Smooth muscle cell of trachea (primary cell): ENCODE data around the gene CUL4B. TPM values are rescaled to one million over a fixed set of nuclear protein-coding genes. Genes with fewer than 3 reads are reported as not detected.

ENCODE experiments used
- total RNA-seq: library from RNA; depleted of rRNA; stranded (reverse); fragments of >200 nt; gene quantifications from 2 replicates; pipeline ENCODE4 v1.2.1, GENCODE V29; 2014

The CUL4B gene
- total RNA-seq: 36.7 and 50.8 TPM in 2 replicates

GRCh38 chrX:120560842-120561633, at the start of gene CUL4B:
CUL4B (minus strand) TSS chrX:120560962; CDS start chrX:120560638, 324 bp downstream.

GRCh38 chrX:120603707-120604360, 43.1 kb upstream of the CUL4B start, which contains the start of gene MCTS1:
MCTS1 (plus strand) TSS chrX:120604101; CDS start chrX:120604237, 136 bp downstream.

Other genes starting within 250 kb of the CUL4B start
- under 0.01 TPM in 1 of 2 replicates, not detected in the other for gene TMEM255A, start 249.5 kb downstream of the CUL4B start, total RNA-seq
- gene ATP1B4, start 198.9 kb downstream of the CUL4B start, total RNA-seq: not detected in 2 replicates
- 188 and 228 TPM in 2 replicates for gene LAMP2, start 91.7 kb downstream of the CUL4B start, total RNA-seq
- 20.5 and 45.1 TPM in 2 replicates for gene MCTS1, start 43.1 kb upstream of the CUL4B start, total RNA-seq
- 24.6 and 41.3 TPM in 2 replicates for gene C1GALT1C1, start 69.1 kb upstream of the CUL4B start, total RNA-seq